OCI-LY3 (cell line): Measurements from ENCODE around the gene ZNF12.

ENCODE experiments used
- EZH2phosphoT487 ChIP-seq: fragments of 200-600 bp; shearing (Covaris generic); IDR thresholded peaks from 2 replicates; pipeline ENCODE4 v1.6.1; 2018; ENCODE audit warnings: antibody characterized with exemption, mixed run types, low read depth
- TF ChIP-seq, protein P1 (sequence below): fragments of 200-600, 300-600 bp; sonication (generic); IDR thresholded peaks from 2 replicates; pipeline ENCODE4 v1.5.1; 2014; ENCODE audit warnings: antibody characterized with exemption, low read length, low read depth

DNA sequence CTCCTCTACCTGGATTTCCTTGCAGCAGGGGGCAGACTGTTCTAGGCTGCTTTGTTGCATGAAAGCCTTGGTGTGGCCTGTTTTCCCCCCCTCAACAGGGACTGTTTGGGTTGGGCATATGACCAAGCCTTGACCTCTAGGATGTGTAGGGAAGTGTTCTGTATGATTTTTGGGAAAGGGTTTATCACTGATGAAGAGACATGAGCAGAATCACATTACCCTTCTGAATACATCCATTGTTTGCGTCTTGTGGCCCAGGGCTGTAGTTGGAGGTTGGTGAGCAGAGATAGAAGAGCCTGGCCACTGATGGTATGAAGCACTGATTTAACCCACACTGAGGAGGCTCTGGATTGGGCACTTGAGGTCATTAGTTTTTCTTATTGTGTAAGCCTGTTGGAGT lies 26.6 kb downstream of the ZNF12 start:
- TF ChIP-seq, protein P1, sequence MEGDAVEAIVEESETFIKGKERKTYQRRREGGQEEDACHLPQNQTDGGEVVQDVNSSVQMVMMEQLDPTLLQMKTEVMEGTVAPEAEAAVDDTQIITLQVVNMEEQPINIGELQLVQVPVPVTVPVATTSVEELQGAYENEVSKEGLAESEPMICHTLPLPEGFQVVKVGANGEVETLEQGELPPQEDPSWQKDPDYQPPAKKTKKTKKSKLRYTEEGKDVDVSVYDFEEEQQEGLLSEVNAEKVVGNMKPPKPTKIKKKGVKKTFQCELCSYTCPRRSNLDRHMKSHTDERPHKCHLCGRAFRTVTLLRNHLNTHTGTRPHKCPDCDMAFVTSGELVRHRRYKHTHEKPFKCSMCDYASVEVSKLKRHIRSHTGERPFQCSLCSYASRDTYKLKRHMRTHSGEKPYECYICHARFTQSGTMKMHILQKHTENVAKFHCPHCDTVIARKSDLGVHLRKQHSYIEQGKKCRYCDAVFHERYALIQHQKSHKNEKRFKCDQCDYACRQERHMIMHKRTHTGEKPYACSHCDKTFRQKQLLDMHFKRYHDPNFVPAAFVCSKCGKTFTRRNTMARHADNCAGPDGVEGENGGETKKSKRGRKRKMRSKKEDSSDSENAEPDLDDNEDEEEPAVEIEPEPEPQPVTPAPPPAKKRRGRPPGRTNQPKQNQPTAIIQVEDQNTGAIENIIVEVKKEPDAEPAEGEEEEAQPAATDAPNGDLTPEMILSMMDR = no peak
- no peak for TF ChIP-seq EZH2phosphoT487
